B cell (primary cell): ENCODE results near the gene ZDHHC17.

Source experiments
- CTCF ChIP-seq: fragments of 200-600 bp; IDR thresholded peaks from one replicate; pipeline ENCODE4 v1.8.0; 2022; ENCODE audit warnings: antibody characterized with exemption, mild to moderate bottlenecking
- EZH2 ChIP-seq: IDR thresholded peaks from 2 replicates; pipeline ENCODE4 v1.6.1; 2012; ENCODE audit warnings: borderline replicate concordance, low read depth, mild to moderate bottlenecking, moderate library complexity, low read length; ENCODE audit not compliant: insufficient read depth, poor library complexity, severe bottlenecking

- TF ChIP-seq CTCF (peak; percentile 92), EZH2 (no peak)
Observed at GRCh38 chr12:76790564-76791552, 26.9 kb downstream of the ZDHHC17 start.
